ENCODE results near the gene SLC13A4. TPM values are rescaled to one million over a fixed set of nuclear protein-coding genes. Genes with fewer than 3 reads are reported as not detected.
"Not testable (repeated sequence)": the region's sequence is repeated elsewhere in the genome, so short reads cannot be mapped to it uniquely, and the experiment has no call there.

SLC13A4 gene
- 0.45 TPM for polyA plus RNA-seq (2012; ENCODE audit: insufficient read depth, insufficient read length, low read depth)

- TF ChIP-seq CTCF (IDR thresholded peaks at IDR 0.05; ENCODE audit: low read depth, low read length): no peak
- H3K4me1 ChIP-seq: no peaks in the 10 kb centered on the region
- H3K4me3 ChIP-seq (ENCODE audit: low read depth, low read length): no peak within 1 kb of the TSS
- H3K9me3 ChIP-seq: no peaks in the 10 kb centered on the region
- H3K27me3 ChIP-seq: no peaks in the 10 kb centered on the region
- H3K36me3 ChIP-seq: no peaks in the 10 kb centered on the region
- no peak for DNase-seq
Measured at GRCh38 chr7:135728136-135728669, at the start of gene SLC13A4. SLC13A4 (minus strand) TSS chr7:135728186; CDS start chr7:135727496, 690 bp downstream.

- H3K9me3 ChIP-seq; DNase-seq; H3K4me1 ChIP-seq; H3K27me3 ChIP-seq; H3K36me3 ChIP-seq; H3K4me3 ChIP-seq (ENCODE audit: low read depth, low read length): not testable (repeated sequence)
Measured at GRCh38 chr7:135775915-135776314, 47.9 kb upstream of the SLC13A4 start.

- TF ChIP-seq CTCF (IDR thresholded peaks at IDR 0.05; ENCODE audit: low read depth, low read length): no peak
- H3K36me3 ChIP-seq: no peaks in the 10 kb centered on the region
- H3K27me3 ChIP-seq: no peaks in the 10 kb centered on the region
- no peak for DNase-seq
- no peaks in the 10 kb centered on the region for H3K9me3 ChIP-seq
- no peak overlapping the region for H3K4me3 ChIP-seq (ENCODE audit: low read depth, low read length)
- H3K4me1 ChIP-seq: peaks cover 8% of the 10 kb centered on the region
Measured at GRCh38 chr7:135775230-135775629, 47.2 kb upstream of the SLC13A4 start.

- H3K36me3 ChIP-seq: no peaks in the 10 kb centered on the region
- H3K4me3 ChIP-seq (ENCODE audit: low read depth, low read length): no peak overlapping the region
- no peaks in the 10 kb centered on the region for H3K27me3 ChIP-seq
- peaks cover 8% of the 10 kb centered on the region for H3K4me1 ChIP-seq
- no peaks in the 10 kb centered on the region for H3K9me3 ChIP-seq
- no peak for TF ChIP-seq CTCF (IDR thresholded peaks at IDR 0.05; ENCODE audit: low read depth, low read length)
- DNase-seq: no peak
Measured at GRCh38 chr7:135774284-135774683, 46.3 kb upstream of the SLC13A4 start.

- no peaks in the 10 kb centered on the region for H3K9me3 ChIP-seq
Measured at GRCh38 chr7:135773464-135773863, 45.5 kb upstream of the SLC13A4 start.

GRCh38 chr7:135772639-135773222 is 44.7 kb upstream of the SLC13A4 start:
- Histone ChIP-seq H3K36me3 (no peaks in the 10 kb centered on the region), H3K4me3 (ENCODE audit: low read depth, low read length) (no peak overlapping the region), H3K4me1 (peaks cover 8% of the 10 kb centered on the region), H3K27me3 (no peaks in the 10 kb centered on the region), H3K9me3 (no peaks in the 10 kb centered on the region)
- DNase-seq: no peak
- TF ChIP-seq CTCF (IDR thresholded peaks at IDR 0.05; ENCODE audit: low read depth, low read length): no peak

More at GRCh38 chr7:135773464-135773863, 45.5 kb upstream of the SLC13A4 start:
- DNase-seq: no peak
- no peak overlapping the region for H3K4me3 ChIP-seq (ENCODE audit: low read depth, low read length)
- H3K27me3 ChIP-seq: no peaks in the 10 kb centered on the region
- H3K4me1 ChIP-seq: peaks cover 8% of the 10 kb centered on the region
- no peaks in the 10 kb centered on the region for H3K36me3 ChIP-seq
- no peak for TF ChIP-seq CTCF (IDR thresholded peaks at IDR 0.05; ENCODE audit: low read depth, low read length)
